ENCODE data around the gene LRRTM4. TPM values are rescaled to one million over a fixed set of nuclear protein-coding genes. Genes with fewer than 3 reads are reported as not detected.

LRRTM4 gene
- total RNA-seq, 4 donors from 2014 or later: not detected

- Histone ChIP-seq H3K9me3 (no peaks in the 10 kb centered on the region), H3K27me3 (no peaks in the 10 kb centered on the region), H3K27ac (no peak overlapping the region), H3K4me1 (no peaks in the 10 kb centered on the region), H3K4me3 (no peak overlapping the region), H3K36me3 (no peaks in the 10 kb centered on the region)
- intact Hi-C loops (cut with DNase I): no loop called here
- no peak for DNase-seq
- no peak for TF ChIP-seq POLR2A (IDR thresholded peaks at IDR 0.05)
- TF ChIP-seq, protein P1, sequence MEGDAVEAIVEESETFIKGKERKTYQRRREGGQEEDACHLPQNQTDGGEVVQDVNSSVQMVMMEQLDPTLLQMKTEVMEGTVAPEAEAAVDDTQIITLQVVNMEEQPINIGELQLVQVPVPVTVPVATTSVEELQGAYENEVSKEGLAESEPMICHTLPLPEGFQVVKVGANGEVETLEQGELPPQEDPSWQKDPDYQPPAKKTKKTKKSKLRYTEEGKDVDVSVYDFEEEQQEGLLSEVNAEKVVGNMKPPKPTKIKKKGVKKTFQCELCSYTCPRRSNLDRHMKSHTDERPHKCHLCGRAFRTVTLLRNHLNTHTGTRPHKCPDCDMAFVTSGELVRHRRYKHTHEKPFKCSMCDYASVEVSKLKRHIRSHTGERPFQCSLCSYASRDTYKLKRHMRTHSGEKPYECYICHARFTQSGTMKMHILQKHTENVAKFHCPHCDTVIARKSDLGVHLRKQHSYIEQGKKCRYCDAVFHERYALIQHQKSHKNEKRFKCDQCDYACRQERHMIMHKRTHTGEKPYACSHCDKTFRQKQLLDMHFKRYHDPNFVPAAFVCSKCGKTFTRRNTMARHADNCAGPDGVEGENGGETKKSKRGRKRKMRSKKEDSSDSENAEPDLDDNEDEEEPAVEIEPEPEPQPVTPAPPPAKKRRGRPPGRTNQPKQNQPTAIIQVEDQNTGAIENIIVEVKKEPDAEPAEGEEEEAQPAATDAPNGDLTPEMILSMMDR (IDR thresholded peaks at IDR 0.05): no peak
- 57 to 60% methylated on average over 7 of the region's 7 CpGs for whole genome bisulfite sequencing, 2 donors
These were observed 2.2 kb downstream of the LRRTM4 start for GRCh38 chr2:77519888-77520506.

DNA sequence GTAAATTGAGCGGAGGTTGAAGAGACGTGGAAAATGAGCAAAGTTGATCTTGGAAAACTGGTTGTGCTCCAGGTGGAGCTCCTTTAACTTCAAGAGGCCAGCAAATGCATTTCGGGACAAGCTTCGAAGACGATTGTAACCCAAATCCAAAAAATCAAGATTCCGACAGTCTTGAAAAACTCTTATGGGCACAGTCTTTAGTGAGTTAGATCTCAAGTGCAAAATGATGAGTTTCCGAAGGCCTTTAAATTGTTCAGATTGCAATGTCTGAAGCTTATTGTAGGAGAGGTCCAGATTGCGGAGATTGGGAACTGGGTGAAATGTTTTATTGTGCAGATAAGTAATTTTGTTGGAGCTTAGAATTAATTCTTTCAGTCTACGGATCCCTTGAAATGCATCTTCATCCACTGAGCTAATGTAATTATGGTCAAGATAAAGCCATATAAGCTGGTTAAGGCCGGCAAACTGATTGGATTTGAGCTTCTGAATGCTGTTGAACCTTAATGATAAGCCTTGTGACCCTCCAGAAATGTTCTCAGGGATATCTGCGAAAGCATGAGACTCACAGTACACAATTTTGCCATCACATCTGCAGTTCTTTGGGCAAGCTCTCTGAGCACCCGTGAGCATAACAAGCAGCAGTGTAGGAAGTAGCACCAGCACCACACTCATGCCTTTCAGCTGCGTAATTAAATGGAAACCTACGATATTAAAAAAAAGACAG lies 2.9 kb downstream of the LRRTM4 start:
- H3K27ac ChIP-seq: no peak overlapping the region
- no peaks in the 10 kb centered on the region for H3K9me3 ChIP-seq
- no peak for TF ChIP-seq POLR2A (IDR thresholded peaks at IDR 0.05)
- TF ChIP-seq, protein P1 (IDR thresholded peaks at IDR 0.05): no peak
- 80 to 83% methylated on average over 14 of the region's 14 CpGs for WGBS, 2 donors
- H3K27me3 ChIP-seq: no peaks in the 10 kb centered on the region
- no peak overlapping the region for H3K4me3 ChIP-seq
- no peaks in the 10 kb centered on the region for H3K4me1 ChIP-seq
- no peaks in the 10 kb centered on the region for H3K36me3 ChIP-seq
- intact Hi-C loops (cut with DNase I): no loop called here
- no peak for DNase-seq

- no peak for DNase-seq
- WGBS, 2 donors: 75 to 86% methylated on average over 7 of the region's 7 CpGs
- H3K27ac ChIP-seq: no peak overlapping the region
- no peak overlapping the region for H3K4me3 ChIP-seq
- no peaks in the 10 kb centered on the region for H3K27me3 ChIP-seq
- H3K4me1 ChIP-seq: no peaks in the 10 kb centered on the region
- H3K9me3 ChIP-seq: no peaks in the 10 kb centered on the region
- intact Hi-C loops (cut with DNase I): no loop called here
- no peaks in the 10 kb centered on the region for H3K36me3 ChIP-seq
- TF ChIP-seq, protein P1 (IDR thresholded peaks at IDR 0.05): no peak
These were observed 3.9 kb downstream of the LRRTM4 start for GRCh38 chr2:77518311-77518710.

DNA sequence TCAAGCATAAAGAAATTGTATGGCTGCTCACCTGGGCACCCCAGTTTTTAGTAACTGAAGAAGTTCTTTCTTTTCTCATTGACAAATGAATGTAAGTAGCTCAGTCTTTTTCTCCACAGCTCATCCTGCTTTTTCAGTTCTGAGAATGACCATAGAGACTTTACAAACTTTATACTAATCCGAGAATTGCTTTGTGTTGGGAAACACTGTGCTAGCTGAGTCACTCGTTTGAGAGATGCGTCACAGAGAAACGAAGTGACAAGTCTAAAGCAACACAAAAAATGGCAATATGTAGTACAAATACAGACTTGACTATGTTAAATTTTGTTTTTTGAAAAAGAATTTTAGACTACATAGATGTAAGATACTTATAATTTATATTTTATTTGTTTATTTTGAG lies 9.0 kb downstream of the LRRTM4 start:
- no peaks in the 10 kb centered on the region for H3K4me1 ChIP-seq
- intact Hi-C loops (cut with DNase I): no loop called here
- WGBS, 2 donors: 64 to 70% methylated on average over 4 of the region's 4 CpGs
- H3K9me3 ChIP-seq: no peaks in the 10 kb centered on the region
- DNase-seq: no peak
- H3K27me3 ChIP-seq: no peaks in the 10 kb centered on the region
- no peak overlapping the region for H3K27ac ChIP-seq
- H3K36me3 ChIP-seq: no peaks in the 10 kb centered on the region
- no peak for TF ChIP-seq POLR2A (IDR thresholded peaks at IDR 0.05)
- TF ChIP-seq, protein P1 (IDR thresholded peaks at IDR 0.05): no peak
- H3K4me3 ChIP-seq: no peak overlapping the region

DNA sequence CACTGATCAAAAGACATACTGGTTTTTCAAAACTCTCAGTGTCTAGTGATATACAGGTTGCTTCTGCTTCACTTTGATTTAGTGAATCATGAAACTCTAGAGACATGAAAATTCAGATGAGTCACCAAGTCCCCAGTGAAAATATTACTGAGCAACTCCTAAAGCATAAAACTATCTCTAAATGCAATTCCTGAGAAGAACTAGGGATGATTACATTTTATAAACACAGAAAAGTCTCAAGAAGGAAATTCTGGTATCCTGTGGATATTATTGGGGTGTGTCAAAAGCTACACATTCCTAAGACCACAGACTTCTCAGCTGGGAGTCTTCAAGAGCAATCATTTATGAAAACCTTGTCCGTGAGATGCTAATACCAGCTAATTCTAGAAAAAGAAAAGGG lies 9.7 kb downstream of the LRRTM4 start:
- Histone ChIP-seq H3K36me3 (no peaks in the 10 kb centered on the region), H3K27ac (no peak overlapping the region), H3K4me3 (no peak overlapping the region), H3K9me3 (no peaks in the 10 kb centered on the region), H3K4me1 (no peaks in the 10 kb centered on the region), H3K27me3 (no peaks in the 10 kb centered on the region)
- 55% methylated on average over 1 of the region's 1 CpG for WGBS, 2 donors
- TF ChIP-seq POLR2A (IDR thresholded peaks at IDR 0.05): no peak
- TF ChIP-seq, protein P1 (IDR thresholded peaks at IDR 0.05): no peak
- DNase-seq: no peak
- intact Hi-C loops (cut with DNase I): no loop called here

Measured in esophagus squamous epithelium (tissue), 5 donors.